Measurements from ENCODE around the gene CCDC178. TPM values are rescaled to one million over a fixed set of nuclear protein-coding genes. Genes with fewer than 3 reads are reported as not detected.
A peak's percentile ranks its signal among the peaks of the same experiment; 100 is the strongest.
"Not testable (repeated sequence)": the region's sequence is repeated elsewhere in the genome, so short reads cannot be mapped to it uniquely, and the experiment has no call there.

Gene CCDC178
- total RNA-seq, 1 experiment from 2014 or later = not detected

DNA sequence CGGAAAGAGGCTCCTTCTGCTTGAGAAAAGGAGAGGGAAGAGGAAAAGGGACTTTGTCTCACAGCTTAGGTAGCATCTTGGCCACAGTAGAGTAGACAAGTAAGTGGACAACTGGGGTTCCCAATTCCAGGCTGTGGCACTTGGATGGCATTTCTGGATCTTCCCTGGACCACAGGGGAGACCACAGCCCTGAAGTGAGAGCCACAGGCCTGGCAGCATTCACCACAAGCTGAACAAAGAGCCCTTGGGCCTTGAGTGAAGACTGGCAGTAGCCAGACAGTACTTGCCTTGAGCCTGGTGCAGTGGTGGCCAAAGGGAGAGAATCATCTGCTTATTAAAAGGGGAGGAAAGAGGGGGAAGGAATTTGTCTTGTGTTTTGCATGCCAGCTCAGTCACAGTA is 441.6 kb downstream of the CCDC178 start:
- Histone ChIP-seq H3K27me3 (ENCODE audit: control insufficient read depth, insufficient read depth, low read length) (no peaks in the 10 kb centered on the region), H3K36me3 (replicated peaks; ENCODE audit: control insufficient read depth, insufficient read depth, low read length) (no peaks in the 10 kb centered on the region), H3K4me3 (ENCODE audit: insufficient read depth, low read depth, low read length) (no peak overlapping the region)
- no peak for DNase-seq

DNA sequence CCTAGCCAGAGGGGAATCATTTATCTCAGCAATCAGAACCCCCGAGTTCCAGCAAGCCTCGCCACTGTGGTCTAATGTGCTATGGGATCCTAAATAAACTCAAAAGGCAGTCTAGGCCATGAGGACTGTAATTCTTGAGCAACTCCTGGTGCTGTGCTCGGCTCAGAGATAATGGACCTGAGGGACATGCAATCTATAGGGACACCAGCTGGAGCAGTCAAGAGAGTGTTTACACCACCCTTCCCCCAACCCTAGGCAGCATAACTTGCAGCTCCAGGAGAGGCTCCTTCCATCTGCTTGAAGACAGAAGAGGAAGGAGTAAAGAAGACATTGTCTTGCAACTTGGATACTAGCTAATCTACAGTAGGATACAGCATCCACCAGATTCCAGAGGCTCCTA is 442.2 kb downstream of the CCDC178 start:
- H3K27me3 ChIP-seq (ENCODE audit: control insufficient read depth, insufficient read depth, low read length) = no peaks in the 10 kb centered on the region
- no peak for DNase-seq

DNA sequence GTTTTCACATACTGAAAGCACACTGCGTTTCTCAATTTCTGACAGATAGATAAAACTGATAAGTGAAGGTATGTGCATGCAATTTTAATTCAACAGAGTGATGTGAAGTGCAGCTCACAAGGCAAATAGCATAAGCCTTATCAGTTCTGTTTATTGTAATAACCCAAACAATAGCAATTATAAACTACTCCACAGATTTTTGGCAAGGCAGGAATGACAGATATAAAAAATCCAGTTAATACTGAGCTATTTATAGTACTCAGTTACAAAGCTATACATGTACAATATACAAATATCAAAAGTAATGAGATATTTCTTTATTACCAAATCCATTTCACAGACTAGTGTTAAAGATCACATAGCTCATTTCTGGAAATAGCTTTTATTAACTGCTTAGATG is 456.8 kb downstream of the CCDC178 start:
- no peak for DNase-seq
- Histone ChIP-seq H3K27me3 (ENCODE audit: control insufficient read depth, insufficient read depth, low read length) (no peaks in the 10 kb centered on the region), H3K36me3 (replicated peaks; ENCODE audit: control insufficient read depth, insufficient read depth, low read length) (no peaks in the 10 kb centered on the region), H3K4me3 (ENCODE audit: insufficient read depth, low read depth, low read length) (no peak overlapping the region)

More for the DNA sequence above, 442.2 kb downstream of the CCDC178 start:
- Histone ChIP-seq H3K36me3 (replicated peaks; ENCODE audit: control insufficient read depth, insufficient read depth, low read length) (no peaks in the 10 kb centered on the region), H3K4me3 (ENCODE audit: insufficient read depth, low read depth, low read length) (no peak overlapping the region)

GRCh38 chr18:32980896-32981295 is 459.6 kb downstream of the CCDC178 start:
- DNase-seq = no peak
- H3K4me3 ChIP-seq (ENCODE audit: insufficient read depth, low read depth, low read length) = no peak overlapping the region
- no peaks in the 10 kb centered on the region for H3K27me3 ChIP-seq (ENCODE audit: control insufficient read depth, insufficient read depth, low read length)
- H3K36me3 ChIP-seq (replicated peaks; ENCODE audit: control insufficient read depth, insufficient read depth, low read length) = no peaks in the 10 kb centered on the region

DNA sequence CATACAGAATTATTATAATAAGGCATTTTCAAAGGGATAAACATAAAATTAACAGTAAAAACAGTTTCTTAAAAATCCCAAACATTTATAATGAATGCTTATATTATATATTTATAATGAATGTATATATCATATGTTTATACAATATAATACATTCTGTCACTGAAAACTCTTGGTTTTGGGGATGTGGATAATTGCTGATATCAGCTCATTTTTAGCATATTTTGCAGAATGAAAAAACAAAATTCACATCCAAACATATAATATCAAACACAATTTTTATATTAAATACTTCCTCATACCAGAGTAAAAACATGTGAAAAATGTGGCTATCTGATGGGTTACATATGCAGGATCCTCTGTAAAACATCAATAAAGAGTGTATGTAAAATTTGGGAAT is 465.0 kb downstream of the CCDC178 start:
- Histone ChIP-seq H3K36me3 (replicated peaks; ENCODE audit: control insufficient read depth, insufficient read depth, low read length) (no peaks in the 10 kb centered on the region), H3K4me3 (ENCODE audit: insufficient read depth, low read depth, low read length) (no peak overlapping the region), H3K27me3 (ENCODE audit: control insufficient read depth, insufficient read depth, low read length) (no peaks in the 10 kb centered on the region)
- no peak for DNase-seq

GRCh38 chr18:32975163-32975436 is 465.4 kb downstream of the CCDC178 start:
- H3K36me3 ChIP-seq (replicated peaks; ENCODE audit: control insufficient read depth, insufficient read depth, low read length) = no peaks in the 10 kb centered on the region
- H3K4me3 ChIP-seq (ENCODE audit: insufficient read depth, low read depth, low read length) = no peak overlapping the region
- no peak for DNase-seq
- no peaks in the 10 kb centered on the region for H3K27me3 ChIP-seq (ENCODE audit: control insufficient read depth, insufficient read depth, low read length)

GRCh38 chr18:32974421-32975162 is 465.9 kb downstream of the CCDC178 start:
- no peak overlapping the region for H3K4me3 ChIP-seq (ENCODE audit: insufficient read depth, low read depth, low read length)
- no peaks in the 10 kb centered on the region for H3K27me3 ChIP-seq (ENCODE audit: control insufficient read depth, insufficient read depth, low read length)
- H3K36me3 ChIP-seq (replicated peaks; ENCODE audit: control insufficient read depth, insufficient read depth, low read length) = no peaks in the 10 kb centered on the region
- DNase-seq = no peak

DNA sequence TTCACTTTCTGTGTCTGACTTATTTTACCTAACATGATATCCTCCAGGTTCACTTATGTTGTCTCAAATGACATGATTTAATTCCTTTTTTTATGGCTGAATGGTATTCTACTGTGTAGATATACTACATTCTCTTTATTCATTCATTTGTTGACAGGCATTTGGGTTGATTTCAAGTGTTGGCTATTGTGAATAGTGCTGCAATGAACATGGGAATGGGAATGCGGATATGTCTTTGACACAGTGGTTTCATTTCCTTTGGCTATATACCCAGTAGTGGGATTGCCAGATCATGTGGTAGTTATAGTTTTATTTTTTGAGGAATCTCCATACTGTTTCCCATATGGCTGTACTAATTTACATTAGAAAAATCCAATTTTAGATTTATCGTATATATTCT is 472.3 kb downstream of the CCDC178 start:
- no peak for DNase-seq
- no peak overlapping the region for H3K4me3 ChIP-seq (ENCODE audit: insufficient read depth, low read depth, low read length)
- H3K27me3 ChIP-seq (ENCODE audit: control insufficient read depth, insufficient read depth, low read length) = no peaks in the 10 kb centered on the region
- H3K36me3 ChIP-seq (replicated peaks; ENCODE audit: control insufficient read depth, insufficient read depth, low read length) = no peaks in the 10 kb centered on the region

DNA sequence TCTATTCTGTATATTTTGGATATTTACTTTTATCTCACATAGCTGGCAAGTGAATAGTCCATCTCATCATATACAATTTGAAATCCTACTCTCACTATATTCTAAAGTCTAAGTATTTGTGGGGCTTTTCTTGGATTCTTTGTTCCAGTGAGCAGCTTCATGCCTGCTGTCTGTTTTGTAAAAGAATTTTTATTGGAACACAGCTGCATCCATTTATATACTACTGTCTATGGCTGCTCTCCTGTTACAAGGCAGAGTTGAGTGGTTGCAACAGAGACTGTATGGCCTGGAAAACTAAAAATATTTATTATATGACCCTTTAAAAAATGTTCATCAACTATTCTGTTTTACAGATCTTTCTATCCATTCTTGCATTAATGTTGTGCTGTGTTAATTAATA is 474.4 kb downstream of the CCDC178 start:
- Histone ChIP-seq H3K27me3 (ENCODE audit: control insufficient read depth, insufficient read depth, low read length) (no peaks in the 10 kb centered on the region), H3K4me3 (ENCODE audit: insufficient read depth, low read depth, low read length) (no peak overlapping the region), H3K36me3 (replicated peaks; ENCODE audit: control insufficient read depth, insufficient read depth, low read length) (no peaks in the 10 kb centered on the region)
- DNase-seq = no peak

DNA sequence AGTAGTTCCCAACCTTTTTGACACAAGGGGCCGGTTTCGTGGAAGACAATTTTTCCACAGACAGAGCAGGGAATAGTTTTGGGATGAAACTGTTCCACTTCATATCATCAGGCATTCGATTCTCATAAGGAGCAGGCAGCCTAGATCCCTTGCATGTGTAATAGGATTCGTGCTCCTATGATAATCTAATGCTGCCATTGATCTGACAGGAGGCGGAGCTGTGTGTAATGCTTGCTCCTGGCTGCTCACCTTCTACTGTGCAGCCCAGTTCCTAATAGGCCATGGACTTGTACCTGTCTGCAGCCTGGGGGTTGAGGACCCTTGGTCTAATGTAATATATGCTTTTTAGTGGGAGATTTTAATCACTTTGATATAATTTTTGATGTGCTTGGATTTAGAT is 479.0 kb downstream of the CCDC178 start:
- H3K4me3 ChIP-seq (ENCODE audit: insufficient read depth, low read depth, low read length) = no peak overlapping the region
- no peaks in the 10 kb centered on the region for H3K27me3 ChIP-seq (ENCODE audit: control insufficient read depth, insufficient read depth, low read length)
- DNase-seq = no peak
- no peaks in the 10 kb centered on the region for H3K36me3 ChIP-seq (replicated peaks; ENCODE audit: control insufficient read depth, insufficient read depth, low read length)

DNA sequence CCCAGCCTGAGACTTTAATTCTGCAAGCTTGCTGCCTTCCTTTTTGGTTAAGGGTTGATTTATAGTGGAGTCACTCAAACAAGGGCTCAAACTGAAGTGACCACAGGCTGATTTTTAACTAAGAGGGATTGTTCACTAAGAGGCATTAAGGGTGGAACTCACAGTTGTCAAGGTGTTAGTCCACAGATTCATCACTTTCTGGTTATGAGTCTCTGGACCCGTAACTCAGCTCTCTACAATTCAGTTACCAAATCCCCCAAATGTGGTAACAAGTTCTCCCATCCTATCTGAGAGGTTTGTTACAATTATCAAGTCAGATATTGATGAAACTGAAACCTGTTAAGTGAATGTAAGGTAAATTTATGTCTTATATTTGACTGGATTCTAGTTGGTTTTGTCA is 481.8 kb downstream of the CCDC178 start:
- H3K27me3 ChIP-seq (ENCODE audit: control insufficient read depth, insufficient read depth, low read length) = no peaks in the 10 kb centered on the region
- H3K4me3 ChIP-seq (ENCODE audit: insufficient read depth, low read depth, low read length) = no peak overlapping the region

DNA sequence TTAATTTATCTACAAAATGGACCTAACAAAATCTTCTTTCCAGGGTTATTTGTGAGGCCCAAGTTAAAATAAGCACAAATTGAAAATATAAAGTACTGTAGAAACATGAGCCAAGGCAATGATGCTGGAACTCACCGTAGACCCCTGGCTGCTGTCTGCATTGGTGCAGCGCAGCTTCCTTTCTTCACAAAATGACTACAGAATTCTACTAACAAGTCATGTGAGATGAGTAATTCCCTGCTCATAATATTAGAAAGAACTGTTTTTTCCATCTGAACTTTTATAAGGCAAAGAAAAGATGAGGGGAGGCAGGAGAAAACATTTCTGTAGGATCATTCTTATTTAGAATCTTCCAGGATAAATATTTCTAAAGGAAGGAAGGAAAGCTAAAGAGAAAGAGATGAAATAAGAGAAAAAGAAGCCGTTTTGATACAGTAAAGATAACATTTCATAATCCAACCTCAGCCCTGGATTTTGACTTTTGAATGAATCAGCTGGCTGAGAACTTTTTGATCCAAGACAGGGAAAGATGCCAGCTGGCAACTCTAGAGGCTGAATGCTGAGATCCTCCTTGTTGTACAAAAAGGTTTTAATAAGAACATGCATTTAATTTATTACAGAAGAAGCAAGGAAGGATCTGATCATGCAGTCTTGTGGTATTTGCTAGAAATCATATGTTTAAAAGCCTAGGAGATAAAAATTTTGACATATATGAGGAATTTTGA is 483.8 kb downstream of the CCDC178 start:
- H3K27me3 ChIP-seq (ENCODE audit: control insufficient read depth, insufficient read depth, low read length) = no peaks in the 10 kb centered on the region
- H3K4me3 ChIP-seq (ENCODE audit: insufficient read depth, low read depth, low read length) = no peak overlapping the region
- peak; percentile 12 for DNase-seq
- H3K36me3 ChIP-seq (replicated peaks; ENCODE audit: control insufficient read depth, insufficient read depth, low read length) = no peaks in the 10 kb centered on the region

More for the DNA sequence above, 481.8 kb downstream of the CCDC178 start:
- DNase-seq = no peak
- no peaks in the 10 kb centered on the region for H3K36me3 ChIP-seq (replicated peaks; ENCODE audit: control insufficient read depth, insufficient read depth, low read length)

DNA sequence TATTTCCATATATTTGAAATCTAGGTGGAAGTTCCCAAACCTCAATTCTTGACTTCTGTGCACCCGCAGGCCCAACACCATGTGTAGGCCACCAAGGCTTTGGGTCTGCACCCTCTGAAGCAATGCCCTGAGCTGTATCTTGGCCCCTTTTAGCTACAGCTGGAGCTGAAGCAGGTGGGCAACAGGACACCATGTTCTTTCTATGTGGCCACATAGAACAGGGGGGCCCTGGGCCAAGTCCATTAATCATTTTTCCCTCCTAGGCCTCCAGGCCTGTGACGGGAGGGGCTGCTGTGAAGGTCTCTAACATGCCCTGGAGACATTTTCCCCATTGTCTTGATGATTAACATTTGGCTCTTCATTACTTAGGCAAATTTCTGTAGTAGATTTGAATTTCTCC is 488.2 kb downstream of the CCDC178 start:
- not testable (repeated sequence) for H3K36me3 ChIP-seq (replicated peaks; ENCODE audit: control insufficient read depth, insufficient read depth, low read length); H3K4me3 ChIP-seq (ENCODE audit: insufficient read depth, low read depth, low read length); DNase-seq; H3K27me3 ChIP-seq (ENCODE audit: control insufficient read depth, insufficient read depth, low read length)

DNA sequence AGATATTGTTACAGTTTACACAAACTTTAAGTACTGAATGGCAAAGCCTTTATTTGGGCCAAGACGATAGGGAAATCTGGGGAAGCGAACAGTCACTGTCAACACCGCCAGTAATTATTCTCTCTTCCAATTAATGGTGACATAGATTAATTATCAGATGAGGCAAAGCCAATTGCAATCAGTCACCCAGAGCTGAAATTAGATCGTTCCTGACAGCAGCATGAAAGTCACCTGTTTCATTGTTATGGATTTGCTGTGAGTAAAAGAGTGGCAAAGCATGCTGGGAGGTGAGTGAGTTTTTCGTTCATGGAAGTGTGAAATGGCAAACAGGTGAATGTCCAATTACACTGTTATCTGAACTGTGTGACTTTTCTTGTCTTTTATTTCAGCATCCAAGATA is 502.9 kb downstream of the CCDC178 start:
- no peak for DNase-seq
- no peak overlapping the region for H3K4me3 ChIP-seq (ENCODE audit: insufficient read depth, low read depth, low read length)
- no peaks in the 10 kb centered on the region for H3K36me3 ChIP-seq (replicated peaks; ENCODE audit: control insufficient read depth, insufficient read depth, low read length)
- H3K27me3 ChIP-seq (ENCODE audit: control insufficient read depth, insufficient read depth, low read length) = no peaks in the 10 kb centered on the region

DNA sequence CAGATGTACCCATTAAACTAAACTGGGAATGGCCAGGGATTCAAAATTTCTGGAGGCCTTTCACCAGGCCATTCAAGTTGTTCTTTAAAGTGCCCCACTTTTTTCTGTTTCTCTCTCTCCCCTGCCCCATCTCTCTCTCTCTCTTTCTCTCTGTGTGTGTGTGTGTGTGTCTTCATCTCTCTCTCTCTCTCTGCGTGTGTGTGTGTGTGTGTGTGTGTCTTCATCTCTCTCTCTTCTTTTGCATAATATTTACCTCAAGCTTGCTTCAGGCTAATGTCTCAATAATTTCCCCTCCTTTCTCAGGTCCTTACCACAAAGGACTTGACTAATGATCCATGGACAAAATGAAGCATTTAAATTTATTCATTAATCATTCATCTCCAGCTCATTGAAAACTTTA is 503.5 kb downstream of the CCDC178 start:
- no peak for DNase-seq
- Histone ChIP-seq H3K27me3 (ENCODE audit: control insufficient read depth, insufficient read depth, low read length) (no peaks in the 10 kb centered on the region), H3K36me3 (replicated peaks; ENCODE audit: control insufficient read depth, insufficient read depth, low read length) (no peaks in the 10 kb centered on the region), H3K4me3 (ENCODE audit: insufficient read depth, low read depth, low read length) (no peak overlapping the region)
